NCI-H748 (cell line): Measurements from ENCODE around the gene RASGRP4.

Experiments
- DNase-seq: peaks from one replicate; lab custom pipeline; 2025; ENCODE audit not compliant: unreplicated experiment; lab: John Stamatoyannopoulos, UW

RASGRP4 gene

GRCh38 chr19:38391911-38392464 is 34.0 kb downstream of the RASGRP4 start:
- DNase-seq, result no peak

DNA sequence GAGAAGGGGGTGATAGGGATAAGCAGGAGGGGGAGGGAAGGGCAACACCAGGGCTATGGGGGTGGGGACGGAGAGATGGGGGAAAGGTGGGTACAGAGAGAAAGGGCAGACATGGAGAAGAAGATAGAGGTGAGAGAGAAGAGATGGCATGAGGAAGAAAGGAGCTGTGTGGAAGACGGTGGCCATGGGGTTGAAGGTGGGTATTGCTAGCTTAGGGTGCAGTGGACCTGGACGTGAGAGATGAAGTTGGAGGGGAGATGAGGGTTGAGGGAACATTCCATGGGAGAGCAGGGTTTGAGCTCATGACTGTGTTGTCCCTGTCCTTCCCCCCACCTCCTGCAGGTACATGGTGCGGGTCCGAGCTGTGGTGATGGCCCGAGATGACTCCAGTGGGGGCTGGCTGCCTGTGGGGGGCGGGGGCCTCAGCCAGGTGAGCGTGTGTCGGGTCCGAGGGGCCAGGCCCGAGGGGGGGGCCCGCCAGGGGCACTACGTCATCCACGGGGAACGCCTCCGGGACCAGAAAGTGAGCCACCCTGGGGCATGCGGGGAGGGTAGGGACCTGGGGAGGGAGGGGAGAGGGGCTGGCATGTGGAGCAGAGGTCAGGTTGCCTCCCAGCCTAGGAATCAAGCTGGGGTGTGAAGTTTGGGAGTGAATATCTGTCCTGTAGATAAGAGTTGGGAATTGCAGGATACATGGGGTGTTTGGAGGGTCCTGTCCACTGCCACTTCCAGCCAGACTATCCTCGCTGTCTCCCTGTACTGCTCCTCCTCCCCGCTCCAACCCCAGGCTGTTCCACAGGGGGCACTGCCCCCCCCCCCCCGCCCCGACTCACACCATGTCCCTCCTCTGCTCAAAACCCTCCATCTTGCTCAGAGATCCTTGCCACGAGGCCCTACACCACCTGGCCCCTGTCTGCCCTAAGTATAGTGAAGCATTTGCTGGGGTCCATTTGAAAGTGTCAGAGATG is 35.8 kb downstream of the RASGRP4 start:
- DNase-seq, result no peak

DNA sequence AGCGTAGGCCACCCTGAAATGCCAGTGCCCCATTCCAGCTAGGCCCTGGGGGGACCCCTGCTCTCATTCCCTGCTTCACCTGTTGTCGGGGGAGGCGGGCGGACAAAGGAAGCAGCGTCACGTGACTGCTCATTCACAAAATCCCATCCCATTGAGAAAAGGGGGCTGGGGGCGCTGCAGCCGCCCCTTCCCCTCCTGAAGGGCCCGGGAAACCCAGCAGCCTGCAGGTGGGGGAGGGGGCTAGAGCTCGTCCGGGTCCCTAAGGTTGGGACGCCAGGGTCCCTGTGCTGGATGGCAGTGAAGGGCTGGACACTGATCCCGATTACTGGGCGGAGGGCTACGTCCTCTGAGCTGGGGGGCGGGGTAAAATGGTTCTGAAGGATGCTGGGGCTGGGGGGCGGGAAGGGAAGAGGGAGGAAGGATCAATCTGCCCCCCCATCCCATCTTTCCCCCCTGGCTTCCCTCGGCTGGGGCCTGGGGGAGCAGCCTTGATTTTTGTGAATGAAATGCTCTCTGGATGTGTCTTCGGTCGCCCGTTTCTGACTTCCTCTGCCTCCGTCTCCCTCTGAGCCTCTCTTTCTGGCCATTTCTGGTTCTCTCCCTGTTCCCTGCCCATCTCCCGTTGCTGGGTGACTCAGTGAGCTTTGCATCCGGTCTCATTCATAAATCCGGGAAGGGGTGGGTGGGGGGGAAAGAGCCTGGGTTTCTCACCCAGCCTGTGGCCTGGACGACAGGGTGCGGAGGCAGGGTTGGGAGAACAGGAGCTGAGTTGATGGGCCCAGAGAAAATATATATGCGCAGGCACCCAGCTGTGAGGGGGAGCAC is 36.7 kb downstream of the RASGRP4 start:
- DNase-seq, result peak; percentile 69

- DNase-seq, result peak; percentile 87
Observed at GRCh38 chr19:38388349-38389100, 37.5 kb downstream of the RASGRP4 start, which contains the start of gene SPRED3. Gene SPRED3, plus strand, starts transcription at chr19:38388697. Its CDS starts 1,606 bp downstream, at chr19:38390303.

GRCh38 chr19:38387550-38388348 is 38.3 kb downstream of the RASGRP4 start, which contains the start of gene GGN:
Gene GGN, minus strand, starts transcription at chr19:38388034. Its CDS starts 773 bp downstream, at chr19:38387261.
- peak; percentile 96 for DNase-seq

DNA sequence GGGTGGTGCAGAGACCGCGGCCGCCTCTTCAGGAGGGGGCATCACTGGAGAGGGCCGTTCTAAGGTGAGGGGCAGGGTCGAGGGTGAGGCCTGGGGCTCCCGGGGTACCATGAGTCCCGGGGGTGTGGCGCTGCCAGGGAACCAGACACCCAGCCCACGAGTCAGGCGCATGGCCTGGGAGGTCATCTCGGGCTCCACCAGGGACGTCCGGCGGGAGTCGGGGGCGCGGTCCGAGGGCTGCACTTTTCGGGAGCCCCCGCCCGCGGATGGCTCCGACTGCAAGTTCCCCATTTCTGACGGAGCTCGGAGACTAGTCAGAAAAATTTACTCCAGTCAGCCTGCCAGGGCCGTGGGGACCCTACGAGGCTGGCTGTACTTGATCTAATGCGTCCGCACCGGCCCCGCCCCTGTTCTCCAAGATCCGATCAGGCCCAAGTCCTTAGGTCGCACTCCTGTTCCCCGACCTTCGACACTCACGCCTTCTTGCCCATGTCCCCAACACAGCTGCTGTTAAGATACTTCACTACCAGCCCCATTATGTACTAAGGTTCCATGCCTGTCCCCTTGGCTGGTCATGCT is 39.0 kb downstream of the RASGRP4 start:
- DNase-seq, result no peak

DNA sequence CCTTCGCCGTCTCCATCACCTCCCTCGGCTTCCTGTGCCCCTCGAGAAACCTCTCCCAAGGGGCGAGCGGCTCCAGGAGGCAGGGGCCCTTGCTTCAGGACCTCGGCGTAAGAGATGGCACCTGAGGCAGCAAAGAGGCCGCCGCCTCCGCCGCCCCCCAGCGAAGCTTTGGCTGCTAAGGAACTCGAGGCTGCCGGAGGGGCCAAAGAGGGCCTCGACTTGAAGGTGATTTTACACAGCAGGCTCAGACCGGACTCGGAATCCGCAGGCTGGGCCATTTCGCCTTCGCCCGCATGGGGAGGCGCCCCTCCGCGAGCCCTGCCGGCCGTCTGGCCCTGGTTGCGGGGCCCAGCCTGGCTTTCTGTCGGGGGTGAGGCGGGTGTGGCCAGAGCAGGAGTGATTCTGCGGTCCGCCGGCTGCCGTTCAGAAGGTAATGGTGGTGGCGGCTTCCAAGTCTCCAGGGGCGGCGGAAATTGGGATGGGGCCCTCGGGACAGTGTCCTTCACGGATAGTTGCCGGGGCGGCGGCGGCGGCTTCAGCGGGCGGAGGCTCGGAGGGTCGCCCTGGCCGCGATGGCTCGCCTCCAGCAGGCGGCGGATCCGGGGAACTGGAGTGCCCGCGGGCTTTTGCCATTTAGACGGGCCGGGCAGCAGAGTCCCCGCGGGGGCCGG is 39.6 kb downstream of the RASGRP4 start:
- peak; percentile 48 for DNase-seq

- no peak for DNase-seq
Observed at GRCh38 chr19:38385804-38386257, 40.2 kb downstream of the RASGRP4 start.

GRCh38 chr19:38385057-38385803 is 40.8 kb downstream of the RASGRP4 start:
- DNase-seq, result no peak

DNA sequence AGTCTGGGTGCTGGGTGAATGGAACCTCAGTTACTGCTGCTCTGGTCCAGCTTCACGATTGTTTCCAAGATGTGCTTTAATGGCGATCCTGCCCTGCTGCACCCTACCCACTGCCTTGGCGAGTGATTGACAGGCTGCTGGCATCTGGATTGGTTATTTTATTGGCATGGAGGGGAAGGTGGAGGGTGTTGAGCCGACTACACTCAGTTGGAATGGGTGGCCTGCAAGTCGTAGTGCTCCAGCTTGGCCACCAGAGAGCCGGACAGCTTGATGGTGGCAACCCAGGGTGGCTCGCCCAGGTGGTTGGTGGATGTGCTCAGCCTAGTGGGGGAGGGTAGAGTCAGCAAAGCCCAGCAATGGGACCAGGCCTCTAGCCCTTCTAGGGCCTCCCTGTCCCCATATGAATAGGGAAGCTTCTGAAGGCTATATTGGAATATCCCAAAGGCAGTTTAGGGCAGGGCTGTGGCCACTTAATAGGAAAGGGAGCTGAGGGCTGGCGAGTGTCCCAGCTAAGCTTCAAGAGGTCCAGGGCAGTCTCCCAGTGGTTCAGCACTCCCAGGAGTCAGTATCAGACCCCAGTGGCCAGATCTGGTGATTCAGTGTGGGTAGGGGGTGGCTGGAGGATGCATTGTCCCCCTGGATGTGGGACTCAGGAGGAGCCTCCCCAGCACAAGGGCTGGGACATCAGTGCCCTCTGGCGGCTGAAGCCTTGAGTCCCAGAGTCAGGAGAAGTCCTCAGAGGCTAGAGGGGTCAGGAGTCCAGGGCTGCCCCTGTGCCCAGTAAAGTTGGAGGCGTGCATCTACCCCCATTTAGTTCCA is 41.6 kb downstream of the RASGRP4 start:
- DNase-seq, result no peak

- DNase-seq, result no peak
Observed at GRCh38 chr19:38383743-38384142, 42.3 kb downstream of the RASGRP4 start.

DNA sequence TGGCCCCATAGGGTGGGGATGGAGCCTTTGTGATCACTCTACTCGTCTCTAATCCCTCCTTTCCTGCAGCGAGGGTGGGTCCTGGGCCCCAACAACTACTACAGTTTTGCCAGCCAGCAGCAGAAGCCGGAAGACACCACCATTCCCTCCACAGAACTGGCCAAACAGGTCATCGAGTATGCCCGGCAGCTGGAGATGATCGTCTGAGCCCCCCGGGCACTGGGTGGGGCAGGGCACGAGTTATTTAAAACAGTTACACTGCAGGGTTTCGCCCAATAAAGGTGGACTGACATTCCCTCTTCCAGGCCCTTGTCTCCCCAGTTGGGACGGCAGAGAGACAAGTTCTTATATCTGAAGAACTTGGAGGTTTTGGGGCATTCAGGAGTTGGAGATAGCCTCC is 42.8 kb downstream of the RASGRP4 start:
- no peak for DNase-seq

- DNase-seq, result no peak
Observed at GRCh38 chr19:38381138-38381537, 44.9 kb downstream of the RASGRP4 start.

- no peak for DNase-seq
Observed at GRCh38 chr19:38378866-38379265, 47.2 kb downstream of the RASGRP4 start.

GRCh38 chr19:38377052-38377451 is 49.0 kb downstream of the RASGRP4 start:
- DNase-seq, result no peak

DNA sequence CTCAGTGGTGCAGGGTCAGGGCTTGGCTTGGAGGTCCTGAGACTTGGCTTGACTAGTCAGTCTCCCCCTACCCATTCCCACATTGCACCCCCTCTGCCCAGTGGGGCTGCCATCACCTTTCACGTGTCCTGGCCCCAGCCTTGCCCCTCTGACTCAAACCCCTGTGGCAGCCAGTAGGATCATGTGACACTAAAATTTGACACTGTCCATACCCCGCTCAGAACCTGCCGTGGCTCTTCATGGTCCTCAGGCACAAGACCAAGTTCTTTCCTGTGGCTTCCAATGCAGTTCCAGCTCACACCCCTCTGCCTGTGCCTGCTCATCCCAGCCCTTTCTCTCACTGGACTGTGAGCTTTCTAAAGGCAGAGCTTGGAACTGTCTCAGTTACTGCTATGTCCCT is 49.4 kb downstream of the RASGRP4 start:
- DNase-seq, result no peak

GRCh38 chr19:38375748-38376147 is 50.3 kb downstream of the RASGRP4 start:
- no peak for DNase-seq
